Mesendoderm (in vitro differentiated cells): ENCODE measurements around the gene CDK5RAP2.

ENCODE experiments used
- DNase-seq: peaks from one replicate; pipeline ENCODE4 v3.0.0; 2013
- H2AK5ac ChIP-seq: 2 replicates; pipeline ENCODE4 v1.6.1; 2013; ENCODE audit warnings: low read length, inconsistent platforms
- H2BK120ac ChIP-seq: 2 replicates; pipeline ENCODE4 v1.6.1; 2013; ENCODE audit warnings: low read depth, mild to moderate bottlenecking, low read length, moderate library complexity, mixed read lengths
- H2BK15ac ChIP-seq: replicated peaks from 2 replicates; pipeline ENCODE4 v1.6.1; 2013; ENCODE audit warnings: low read depth, mild to moderate bottlenecking, moderate library complexity
- H2BK5ac ChIP-seq: 2 replicates; pipeline ENCODE4 v1.6.1; 2013; ENCODE audit warnings: low read length, inconsistent platforms
- H3K18ac ChIP-seq: 2 replicates; pipeline ENCODE4 v1.6.1; 2013; ENCODE audit warnings: mild to moderate bottlenecking, low read length, mixed read lengths
- H3K23ac ChIP-seq: one replicate; pipeline ENCODE4 v1.6.1; 2013; ENCODE audit warnings: low read length
- H3K27ac ChIP-seq: 2 replicates; pipeline ENCODE4 v1.5.1; 2013; ENCODE audit warnings: low read depth, mild to moderate bottlenecking, inconsistent platforms, low read length, moderate library complexity
- H3K27me3 ChIP-seq: 2 replicates; pipeline ENCODE4 v1.6.1; 2013; ENCODE audit warnings: low read length, control low read depth, mild to moderate bottlenecking, inconsistent platforms; ENCODE audit not compliant: insufficient read depth, poor library complexity
- H3K36me3 ChIP-seq: 2 replicates; pipeline ENCODE4 v1.6.1; 2013; ENCODE audit warnings: low read length, inconsistent platforms; ENCODE audit not compliant: control insufficient read depth, insufficient read depth
- H3K4ac ChIP-seq: one replicate; pipeline ENCODE4 v1.6.1; 2013; ENCODE audit warnings: low read depth, mild to moderate bottlenecking, low read length, moderate library complexity
- H3K4me1 ChIP-seq: 2 replicates; pipeline ENCODE4 v1.6.1; 2013; ENCODE audit warnings: low read depth, low read length, inconsistent platforms; ENCODE audit not compliant: control insufficient read depth
- H3K4me2 ChIP-seq: 2 replicates; pipeline ENCODE4 v1.6.1; 2013; ENCODE audit warnings: low read length
- H3K4me3 ChIP-seq: 2 replicates; pipeline ENCODE4 v1.5.1; 2013; ENCODE audit warnings: mild to moderate bottlenecking, low read length
- H3K56ac ChIP-seq: one replicate; pipeline ENCODE4 v1.6.1; 2013; ENCODE audit warnings: low read length
- H3K79me1 ChIP-seq: 2 replicates; pipeline ENCODE4 v1.6.1; 2013; ENCODE audit warnings: low read length, inconsistent platforms
- H3K79me2 ChIP-seq: 2 replicates; pipeline ENCODE4 v1.6.1; 2013; ENCODE audit warnings: mild to moderate bottlenecking, low read length; ENCODE audit not compliant: control insufficient read depth, insufficient read depth
- H3K9ac ChIP-seq: 2 replicates; pipeline ENCODE4 v1.6.1; 2013; ENCODE audit warnings: low read length, inconsistent platforms
- H4K5ac ChIP-seq: one replicate; pipeline ENCODE4 v1.6.1; 2013; ENCODE audit warnings: low read length
- H4K8ac ChIP-seq: one replicate; pipeline ENCODE4 v1.6.1; 2013; ENCODE audit warnings: low read depth, mild to moderate bottlenecking, control low read depth, low read length, moderate library complexity
- WGBS: extraction: QIAGEN DNeasy Blood & Tissue Kit; methylation state at CpG from one replicate; pipeline ENCODE4 v1.1.7; 2013; ENCODE audit warnings: low lambda C conversion rate, missing lambda C conversion rate; ENCODE audit not compliant: insufficient coverage; ENCODE audit errors: extremely low coverage; 5-methylcytosine and 5-hydroxymethylcytosine counted together

Gene CDK5RAP2

DNA sequence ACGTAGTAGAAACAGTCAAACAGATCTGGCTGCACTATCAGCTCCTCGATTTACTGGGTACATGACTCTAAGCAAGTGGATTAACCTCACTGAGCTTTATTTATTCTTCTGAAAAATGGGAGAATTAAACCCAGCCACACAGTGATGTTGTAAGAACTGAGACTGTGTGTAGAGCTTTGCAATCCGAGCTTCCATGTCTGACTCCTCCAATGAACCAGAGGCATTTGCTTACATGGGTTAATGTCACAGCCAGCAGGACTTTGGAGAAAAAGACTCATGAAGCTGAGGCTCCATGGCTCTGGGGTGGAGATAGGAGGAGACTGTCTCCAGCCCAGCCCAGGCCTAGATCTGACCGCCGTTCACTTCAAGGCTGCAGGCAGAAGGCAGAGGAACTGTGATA is 201.3 kb downstream of the CDK5RAP2 start:
- Histone ChIP-seq H3K4ac (no peak overlapping the region), H3K79me1 (no peaks in the 10 kb centered on the region), H3K4me1 (no peaks in the 10 kb centered on the region), H3K56ac (no peak overlapping the region), H4K8ac (no peak overlapping the region), H2AK5ac (no peak overlapping the region), H2BK120ac (no peak overlapping the region), H2BK15ac (no peak overlapping the region), H3K4me2 (no peak overlapping the region), H3K27ac (no peak overlapping the region), H4K5ac (no peak overlapping the region), H2BK5ac (no peak overlapping the region), H3K9ac (no peak overlapping the region), H3K27me3 (no peaks in the 10 kb centered on the region), H3K4me3 (no peak overlapping the region), H3K79me2 (no peaks in the 10 kb centered on the region), H3K23ac (no peak overlapping the region), H3K36me3 (no peaks in the 10 kb centered on the region), H3K18ac (no peak overlapping the region)
- DNase-seq: no peak
- WGBS: no CpG with 5 or more reads among the region's 5 CpGs

DNA sequence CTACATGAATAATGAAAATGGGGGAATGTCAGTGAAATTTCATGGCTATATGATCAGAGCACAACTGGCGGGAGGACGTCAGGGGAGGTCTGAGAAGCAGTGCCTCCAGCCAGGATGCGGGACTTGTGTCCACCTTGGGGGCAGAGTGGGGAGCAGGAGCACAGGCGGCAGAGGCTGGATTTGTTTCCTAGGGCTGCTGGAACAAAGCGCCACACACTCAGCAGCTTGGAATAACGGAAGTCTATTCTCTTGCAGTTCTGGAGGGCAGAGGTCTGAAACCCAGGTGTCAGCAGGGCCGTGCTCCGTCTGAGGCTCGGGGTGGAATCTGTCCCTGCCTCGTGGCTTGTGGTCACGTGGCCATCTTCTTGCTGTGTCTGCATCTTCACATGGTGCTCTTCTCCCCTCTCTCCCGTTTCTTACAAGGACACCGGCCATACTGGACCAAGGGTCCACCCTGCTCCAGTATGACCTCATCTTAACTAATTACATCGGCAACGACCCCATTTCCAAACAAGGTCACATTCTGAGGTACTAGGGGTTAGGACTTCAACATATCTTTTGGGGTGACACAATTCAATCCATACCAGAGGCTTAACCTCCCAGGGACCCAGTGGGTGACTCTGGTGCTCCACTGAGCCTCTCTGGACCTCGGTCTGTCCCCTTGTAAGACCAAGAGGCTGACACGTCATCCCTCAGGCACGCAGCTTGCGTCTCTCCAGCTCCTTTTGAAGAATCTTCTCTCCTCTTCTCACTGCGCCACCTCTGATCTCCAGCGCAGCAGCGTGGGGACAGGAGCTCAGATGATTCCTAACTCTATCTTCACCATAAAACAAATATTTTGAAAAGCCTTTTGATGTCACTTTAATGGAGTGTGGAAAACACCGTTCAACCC is 202.5 kb downstream of the CDK5RAP2 start:
- Histone ChIP-seq H2BK5ac (no peak overlapping the region), H3K4me1 (no peaks in the 10 kb centered on the region), H3K4ac (no peak overlapping the region), H3K27me3 (no peaks in the 10 kb centered on the region), H3K4me3 (no peak overlapping the region), H3K36me3 (no peaks in the 10 kb centered on the region), H3K27ac (no peak overlapping the region), H2BK120ac (no peak overlapping the region), H2BK15ac (no peak overlapping the region), H3K56ac (no peak overlapping the region), H4K5ac (no peak overlapping the region), H3K9ac (no peak overlapping the region), H3K79me2 (no peaks in the 10 kb centered on the region), H3K79me1 (no peaks in the 10 kb centered on the region), H3K4me2 (no peak overlapping the region), H3K23ac (no peak overlapping the region), H4K8ac (no peak overlapping the region), H3K18ac (no peak overlapping the region), H2AK5ac (no peak overlapping the region)
- no CpG with 5 or more reads among the region's 23 CpGs for WGBS
- DNase-seq: no peak

DNA sequence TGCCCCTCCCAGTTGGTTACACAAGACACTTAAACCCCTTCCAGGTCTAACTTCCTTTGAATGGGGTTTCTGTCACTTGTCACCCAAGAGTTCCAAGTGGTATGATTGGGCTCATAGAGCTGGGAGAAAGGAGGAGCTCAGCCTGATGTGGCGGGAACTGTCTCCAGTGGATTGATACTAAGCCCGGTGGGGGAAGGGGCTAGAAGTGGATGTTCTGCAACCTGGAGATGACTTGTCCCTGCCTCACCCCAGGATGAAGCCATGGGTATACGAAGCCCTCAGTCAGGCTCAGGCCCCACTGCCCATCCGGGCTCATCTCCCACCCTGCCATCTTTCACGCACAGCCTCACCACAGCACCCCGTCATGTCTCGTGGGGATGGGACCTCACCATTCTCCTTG is 203.9 kb downstream of the CDK5RAP2 start:
- no peaks in the 10 kb centered on the region for H3K79me2 ChIP-seq
- no peaks in the 10 kb centered on the region for H3K36me3 ChIP-seq
- H2BK15ac ChIP-seq: no peak overlapping the region
- H3K4me3 ChIP-seq: no peak overlapping the region
- WGBS: no CpG with 5 or more reads among the region's 7 CpGs
- no peak overlapping the region for H3K9ac ChIP-seq
- H4K8ac ChIP-seq: no peak overlapping the region
- no peaks in the 10 kb centered on the region for H3K79me1 ChIP-seq
- H3K23ac ChIP-seq: no peak overlapping the region
- no peak overlapping the region for H3K27ac ChIP-seq
- H3K4ac ChIP-seq: no peak overlapping the region
- no peak for DNase-seq
- H2BK5ac ChIP-seq: no peak overlapping the region
- no peak overlapping the region for H2AK5ac ChIP-seq
- H2BK120ac ChIP-seq: no peak overlapping the region
- no peak overlapping the region for H3K18ac ChIP-seq
- H3K4me2 ChIP-seq: no peak overlapping the region
- H4K5ac ChIP-seq: no peak overlapping the region
- no peaks in the 10 kb centered on the region for H3K4me1 ChIP-seq
- H3K27me3 ChIP-seq: no peaks in the 10 kb centered on the region
- H3K56ac ChIP-seq: no peak overlapping the region

DNA sequence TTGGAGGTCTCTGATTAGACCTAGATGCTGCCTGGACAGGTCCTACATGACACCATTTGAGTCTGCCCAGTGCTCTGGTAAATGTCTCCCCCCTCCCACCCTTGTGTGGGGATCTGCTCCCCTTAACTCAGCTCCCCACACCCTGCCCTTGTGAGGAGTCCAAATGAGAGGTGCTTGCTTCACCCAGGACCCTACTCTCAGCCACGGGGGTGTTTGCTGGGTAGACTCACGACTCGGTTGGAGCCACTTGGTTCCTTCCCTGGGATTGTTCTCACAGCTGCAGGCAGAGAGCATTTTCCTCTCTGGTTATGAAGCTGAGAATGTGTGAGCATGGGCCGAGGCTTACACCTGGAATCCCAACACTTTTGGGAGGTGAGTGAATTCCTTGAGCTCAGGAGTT is 204.7 kb downstream of the CDK5RAP2 start:
- H2BK15ac ChIP-seq: no peak overlapping the region
- H3K27me3 ChIP-seq: no peaks in the 10 kb centered on the region
- no peaks in the 10 kb centered on the region for H3K79me2 ChIP-seq
- no peak overlapping the region for H3K4me3 ChIP-seq
- no peak overlapping the region for H3K4ac ChIP-seq
- H3K27ac ChIP-seq: no peak overlapping the region
- no peak overlapping the region for H2BK5ac ChIP-seq
- no peak overlapping the region for H3K18ac ChIP-seq
- H4K5ac ChIP-seq: no peak overlapping the region
- H2BK120ac ChIP-seq: no peak overlapping the region
- no peak overlapping the region for H2AK5ac ChIP-seq
- WGBS: no CpG with 5 or more reads among the region's 4 CpGs
- H3K4me1 ChIP-seq: no peaks in the 10 kb centered on the region
- H4K8ac ChIP-seq: no peak overlapping the region
- no peak for DNase-seq
- H3K56ac ChIP-seq: no peak overlapping the region
- H3K36me3 ChIP-seq: no peaks in the 10 kb centered on the region
- no peak overlapping the region for H3K9ac ChIP-seq
- no peaks in the 10 kb centered on the region for H3K79me1 ChIP-seq
- H3K4me2 ChIP-seq: no peak overlapping the region
- no peak overlapping the region for H3K23ac ChIP-seq

DNA sequence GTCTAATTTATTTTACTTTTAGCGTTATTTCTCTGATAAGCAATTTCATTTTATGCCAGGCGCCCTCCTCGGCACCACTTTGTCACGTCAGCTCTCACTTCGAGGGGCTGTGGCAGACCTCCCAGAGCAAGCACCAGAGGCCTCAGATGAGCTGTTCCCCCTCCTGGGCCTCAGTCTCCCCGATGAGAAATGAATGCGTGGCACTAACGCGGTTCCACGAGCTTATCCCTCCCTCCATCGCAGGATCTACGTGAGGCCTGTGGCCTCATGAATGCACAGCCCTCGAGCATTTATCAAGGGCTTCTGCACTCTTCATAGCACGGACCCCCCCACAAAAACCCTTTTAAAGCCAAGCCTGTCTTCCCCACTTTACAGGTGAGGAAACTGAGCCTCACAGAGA is 205.2 kb downstream of the CDK5RAP2 start:
- H3K18ac ChIP-seq: no peak overlapping the region
- no peaks in the 10 kb centered on the region for H3K27me3 ChIP-seq
- H3K4me3 ChIP-seq: no peak overlapping the region
- no peak overlapping the region for H3K56ac ChIP-seq
- no peaks in the 10 kb centered on the region for H3K4me1 ChIP-seq
- H3K9ac ChIP-seq: no peak overlapping the region
- no peak overlapping the region for H2AK5ac ChIP-seq
- no peak overlapping the region for H2BK15ac ChIP-seq
- H4K5ac ChIP-seq: no peak overlapping the region
- H3K27ac ChIP-seq: no peak overlapping the region
- no peak overlapping the region for H2BK120ac ChIP-seq
- H3K23ac ChIP-seq: no peak overlapping the region
- no peak overlapping the region for H2BK5ac ChIP-seq
- H3K4me2 ChIP-seq: no peak overlapping the region
- DNase-seq: no peak
- H3K79me1 ChIP-seq: no peaks in the 10 kb centered on the region
- no peaks in the 10 kb centered on the region for H3K36me3 ChIP-seq
- H3K4ac ChIP-seq: no peak overlapping the region
- no peak overlapping the region for H4K8ac ChIP-seq
- no peaks in the 10 kb centered on the region for H3K79me2 ChIP-seq
- 100% methylated on average over 1 of the region's 14 CpGs for WGBS

DNA sequence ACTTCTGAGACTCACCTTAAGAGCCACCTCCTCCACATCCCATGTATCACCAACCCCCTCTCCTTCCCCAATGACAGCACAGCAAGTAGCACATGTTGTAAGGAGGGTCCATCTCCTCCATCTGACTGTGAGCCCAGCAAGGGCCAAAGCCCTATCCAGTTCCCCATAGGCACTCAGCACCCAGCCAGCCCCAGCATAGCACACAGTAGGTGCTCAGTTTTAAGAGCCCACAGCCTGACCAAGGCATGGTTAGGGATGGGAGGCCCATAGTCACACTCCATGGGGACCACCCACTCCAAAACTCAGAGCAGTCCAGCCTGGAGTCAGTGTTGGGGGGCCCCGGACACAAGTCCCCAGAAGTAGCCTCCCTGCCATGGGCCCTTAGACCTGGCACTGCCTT is 205.7 kb downstream of the CDK5RAP2 start:
- no peak overlapping the region for H3K56ac ChIP-seq

More for the DNA sequence above, 205.7 kb downstream of the CDK5RAP2 start:
- H2BK120ac ChIP-seq: no peak overlapping the region
- no peak overlapping the region for H3K4me3 ChIP-seq
- H3K4me1 ChIP-seq: no peaks in the 10 kb centered on the region
- H3K79me1 ChIP-seq: no peaks in the 10 kb centered on the region
- no peak overlapping the region for H3K9ac ChIP-seq
- no peak overlapping the region for H3K4me2 ChIP-seq
- no peak overlapping the region for H2BK5ac ChIP-seq
- no CpG with 5 or more reads among the region's 1 CpG for WGBS
- no peak overlapping the region for H3K23ac ChIP-seq
- H3K18ac ChIP-seq: no peak overlapping the region
- H2AK5ac ChIP-seq: no peak overlapping the region
- H3K4ac ChIP-seq: no peak overlapping the region
- no peaks in the 10 kb centered on the region for H3K79me2 ChIP-seq
- H3K27ac ChIP-seq: no peak overlapping the region
- H4K8ac ChIP-seq: no peak overlapping the region
- H4K5ac ChIP-seq: no peak overlapping the region
- DNase-seq: no peak
- no peaks in the 10 kb centered on the region for H3K27me3 ChIP-seq
- no peaks in the 10 kb centered on the region for H3K36me3 ChIP-seq
- H2BK15ac ChIP-seq: no peak overlapping the region
